Epithelial cell of esophagus (primary cell): ENCODE data around the gene KRTAP10-7.

Experiments used
- DNase-seq: peaks from one replicate; pipeline ENCODE4 v3.0.0; 2010; ENCODE audit warnings: low read depth
- H3K4me3 ChIP-seq: 2 replicates; pipeline ENCODE4 v1.5.1; 2011; ENCODE audit warnings: mild to moderate bottlenecking, low read length, control low read depth
- TF ChIP-seq, protein P1 (sequence below): IDR thresholded peaks from 2 replicates; pipeline ENCODE4 v1.5.1; 2011; ENCODE audit warnings: low read depth, mild to moderate bottlenecking, low read length, control low read depth, inconsistent platforms; ENCODE audit not compliant: insufficient read depth; ENCODE audit errors: missing control alignments

Gene KRTAP10-7

DNA sequence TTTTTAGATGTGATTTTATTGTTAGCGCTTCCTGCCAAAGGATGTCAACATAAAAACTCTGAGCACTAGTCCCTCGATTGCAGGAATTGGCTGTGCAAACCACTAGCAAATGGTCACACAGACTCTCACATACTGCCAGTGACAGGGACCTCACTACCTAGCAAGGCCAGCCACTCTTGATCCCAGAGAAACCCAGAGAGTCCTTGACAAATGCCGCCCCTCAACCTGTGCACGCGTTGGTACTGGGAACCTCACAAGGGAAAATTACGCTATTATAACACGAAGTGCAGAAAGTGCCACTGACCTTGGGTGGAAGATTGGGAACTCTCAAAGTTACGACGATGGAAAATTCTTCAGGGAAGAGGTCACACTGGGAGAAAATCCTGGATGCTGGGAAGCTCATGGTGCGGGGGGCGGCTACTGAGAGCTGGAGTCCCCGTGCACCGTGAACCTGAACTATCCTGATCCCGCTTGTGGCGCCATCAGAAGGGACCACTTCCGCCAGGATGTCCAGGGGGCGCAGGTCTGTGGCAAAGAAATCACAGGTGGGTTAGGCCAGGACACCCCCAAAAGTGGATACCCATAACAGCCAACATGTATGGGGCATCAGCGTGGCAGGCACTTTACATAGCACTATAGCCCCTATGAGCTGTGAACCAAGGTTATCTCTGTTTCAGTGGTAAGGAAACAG lies 32.8 kb upstream of the KRTAP10-7 start:
- TF ChIP-seq, protein P1, sequence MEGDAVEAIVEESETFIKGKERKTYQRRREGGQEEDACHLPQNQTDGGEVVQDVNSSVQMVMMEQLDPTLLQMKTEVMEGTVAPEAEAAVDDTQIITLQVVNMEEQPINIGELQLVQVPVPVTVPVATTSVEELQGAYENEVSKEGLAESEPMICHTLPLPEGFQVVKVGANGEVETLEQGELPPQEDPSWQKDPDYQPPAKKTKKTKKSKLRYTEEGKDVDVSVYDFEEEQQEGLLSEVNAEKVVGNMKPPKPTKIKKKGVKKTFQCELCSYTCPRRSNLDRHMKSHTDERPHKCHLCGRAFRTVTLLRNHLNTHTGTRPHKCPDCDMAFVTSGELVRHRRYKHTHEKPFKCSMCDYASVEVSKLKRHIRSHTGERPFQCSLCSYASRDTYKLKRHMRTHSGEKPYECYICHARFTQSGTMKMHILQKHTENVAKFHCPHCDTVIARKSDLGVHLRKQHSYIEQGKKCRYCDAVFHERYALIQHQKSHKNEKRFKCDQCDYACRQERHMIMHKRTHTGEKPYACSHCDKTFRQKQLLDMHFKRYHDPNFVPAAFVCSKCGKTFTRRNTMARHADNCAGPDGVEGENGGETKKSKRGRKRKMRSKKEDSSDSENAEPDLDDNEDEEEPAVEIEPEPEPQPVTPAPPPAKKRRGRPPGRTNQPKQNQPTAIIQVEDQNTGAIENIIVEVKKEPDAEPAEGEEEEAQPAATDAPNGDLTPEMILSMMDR: no peak
- no peak for DNase-seq
- H3K4me3 ChIP-seq: no peak overlapping the region

DNA sequence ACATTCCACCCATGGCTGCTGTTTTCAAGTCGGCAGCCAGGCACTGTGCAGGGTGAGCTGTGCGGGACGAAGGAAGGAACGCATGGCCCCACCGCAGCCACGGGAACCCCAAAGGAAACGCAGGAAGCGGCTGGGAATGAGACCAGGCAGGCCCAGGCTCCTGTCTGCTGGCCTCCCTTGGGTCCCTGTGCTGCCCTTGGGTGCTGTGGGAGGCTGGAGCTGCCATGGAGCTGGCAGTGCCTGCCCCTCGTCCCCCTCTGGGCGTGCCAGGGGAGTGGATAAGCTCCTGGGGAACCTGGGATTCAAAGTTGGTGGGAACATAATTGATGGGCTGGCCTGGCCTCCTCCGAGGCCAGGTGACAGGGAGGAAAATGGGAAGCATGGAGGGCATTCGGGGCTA lies 32.1 kb upstream of the KRTAP10-7 start:
- TF ChIP-seq, protein P1: no peak
- no peak overlapping the region for H3K4me3 ChIP-seq
- DNase-seq: no peak

DNA sequence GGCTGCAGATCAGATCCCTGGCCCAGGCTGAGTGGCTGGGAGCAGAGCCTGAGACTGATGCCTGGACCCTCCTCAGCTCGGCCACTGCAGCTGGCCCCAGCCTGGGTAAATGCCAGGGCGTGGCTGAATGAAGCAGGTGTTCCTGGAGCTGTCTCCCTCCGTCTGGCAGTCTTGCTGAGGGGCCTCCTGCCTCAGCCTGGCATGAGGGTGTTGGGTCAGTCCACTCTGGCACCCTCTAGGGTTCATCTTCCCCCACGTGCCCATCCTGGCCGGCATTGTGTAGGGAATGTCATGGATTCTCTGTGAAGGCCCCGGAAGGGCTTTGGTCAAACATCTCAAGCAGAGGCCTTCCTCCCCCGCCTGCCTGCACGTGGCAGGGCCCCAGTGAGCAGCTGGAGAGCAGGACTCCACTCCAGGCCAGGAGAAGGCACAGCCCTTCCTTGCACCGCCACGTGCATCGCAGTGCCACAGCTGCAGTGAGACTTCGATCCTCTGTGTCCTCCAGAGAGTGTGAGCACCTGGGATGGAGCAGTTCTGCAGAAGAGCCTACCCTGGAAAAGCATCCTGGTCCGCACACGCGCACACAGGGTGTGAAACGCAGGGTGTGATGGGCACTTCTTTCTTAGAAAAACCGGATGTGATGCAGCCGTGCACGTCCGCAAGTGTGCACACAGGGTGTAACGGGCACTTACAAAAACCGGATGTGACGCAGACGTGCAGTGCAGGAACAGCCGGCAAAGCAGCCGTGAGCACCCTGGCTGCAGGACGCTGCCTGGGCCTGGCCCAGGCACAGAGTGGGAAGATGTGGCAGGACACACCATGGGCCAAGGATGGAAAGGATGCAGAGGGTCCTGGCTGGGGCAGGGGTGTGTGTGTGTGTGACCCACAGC lies 31.5 kb upstream of the KRTAP10-7 start:
- H3K4me3 ChIP-seq: no peak overlapping the region
- DNase-seq: no peak
- TF ChIP-seq, protein P1: no peak

DNA sequence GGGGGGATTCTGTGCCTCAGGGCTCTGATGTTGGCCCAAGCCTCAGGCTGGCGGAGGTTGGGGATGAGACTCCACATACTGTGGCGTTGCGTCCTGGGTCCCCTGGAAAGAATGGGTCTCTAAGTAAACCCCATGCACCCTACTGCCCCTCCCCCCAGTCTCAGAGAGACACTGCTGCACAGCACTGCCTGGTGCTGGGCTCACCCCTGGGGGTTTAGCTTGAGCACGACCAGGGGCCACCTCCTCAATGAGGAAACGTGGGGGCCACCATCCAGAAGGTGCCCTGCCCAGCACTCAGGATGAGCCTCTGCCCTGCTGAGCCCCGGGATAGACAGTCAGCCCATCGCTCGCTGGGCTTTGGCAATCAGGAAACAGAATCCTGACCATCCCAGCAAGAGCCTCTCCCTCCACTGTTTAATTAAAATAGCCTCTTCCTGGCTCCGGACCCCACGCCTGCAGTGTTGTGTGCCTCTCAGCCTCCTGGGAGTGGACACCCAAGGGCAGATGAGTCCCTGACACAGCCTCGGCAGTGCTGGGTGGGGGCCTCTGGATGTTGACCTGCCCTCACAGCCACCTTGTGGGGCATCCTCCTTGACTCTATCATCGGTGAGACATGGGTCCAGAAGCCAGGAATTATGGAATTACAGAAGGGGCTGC lies 30.4 kb upstream of the KRTAP10-7 start:
- no peak for DNase-seq
- TF ChIP-seq, protein P1: no peak
- H3K4me3 ChIP-seq: no peak overlapping the region

DNA sequence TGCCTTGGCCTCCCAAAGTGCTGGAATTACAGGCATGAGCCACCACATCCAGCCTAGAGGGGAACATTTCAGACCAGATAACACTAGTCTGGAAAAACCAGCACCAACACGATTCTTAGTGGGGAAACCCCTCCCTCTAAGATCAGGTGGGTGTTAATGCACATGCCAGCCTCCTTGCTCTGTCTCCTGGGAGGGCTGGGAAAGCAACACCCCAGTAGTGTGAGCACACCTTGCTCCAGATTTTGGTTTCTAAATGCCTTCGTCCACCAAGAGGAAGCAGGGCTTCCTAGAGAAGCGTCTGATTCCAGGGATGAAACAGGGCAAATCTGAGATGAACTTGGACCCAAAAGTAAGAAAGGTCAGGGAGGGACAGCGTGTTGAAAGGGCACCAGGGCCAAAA lies 29.1 kb upstream of the KRTAP10-7 start:
- TF ChIP-seq, protein P1: no peak
- DNase-seq: no peak
- H3K4me3 ChIP-seq: no peak overlapping the region

DNA sequence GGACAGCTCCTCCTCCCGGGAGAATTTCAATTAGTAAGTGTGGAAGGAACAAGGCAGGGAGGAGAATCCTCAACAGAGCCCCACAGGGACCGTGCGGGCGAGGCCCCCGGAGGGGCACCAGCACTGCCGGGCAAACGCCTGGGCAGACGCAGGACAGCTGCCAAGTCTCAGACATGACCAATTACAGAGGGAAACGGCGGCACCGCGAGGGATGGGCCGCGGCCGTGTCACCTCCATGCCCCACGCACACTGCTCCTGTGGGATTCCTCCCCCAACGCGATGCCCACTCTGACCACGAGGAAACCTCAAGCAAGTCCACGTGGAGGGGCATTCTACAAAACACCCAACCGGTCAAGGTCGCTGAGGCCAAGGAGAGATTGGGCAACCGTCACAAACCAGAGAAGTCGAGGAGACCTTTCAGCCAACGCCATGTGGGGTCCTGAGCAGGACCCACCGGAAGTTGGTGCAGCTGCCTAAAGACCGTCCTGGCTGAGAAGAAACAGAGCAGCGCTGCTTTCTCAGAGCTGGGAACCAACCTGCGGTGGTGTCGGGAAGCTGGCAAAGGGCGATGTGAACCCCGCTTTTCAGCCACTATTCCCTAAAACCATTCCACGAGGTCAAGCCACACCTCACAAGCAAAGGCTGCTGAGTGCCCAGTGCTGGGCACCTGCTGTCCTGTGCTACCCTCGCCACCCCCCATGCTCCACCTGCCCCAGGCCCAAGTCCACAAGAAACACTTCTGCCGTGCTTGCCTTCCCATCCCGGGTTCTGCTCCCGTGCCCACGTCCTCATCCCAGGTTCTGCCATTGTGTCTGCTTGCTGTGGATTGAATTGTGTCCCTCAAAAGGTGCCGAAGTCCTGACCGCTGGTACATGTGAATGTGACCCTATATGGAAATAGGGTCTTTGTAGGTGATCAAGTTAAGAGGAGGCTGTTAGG lies 28.3 kb upstream of the KRTAP10-7 start:
- H3K4me3 ChIP-seq: no peak overlapping the region
- TF ChIP-seq, protein P1: no peak
- no peak for DNase-seq
